Mesendoderm (in vitro differentiated cells): ENCODE data around the gene AFF3.
A peak's percentile ranks its signal among the peaks of the same experiment; 100 is the strongest.

Experiments
- DNase-seq: peaks from one replicate; pipeline ENCODE4 v3.0.0; 2013
- H2AK5ac ChIP-seq: 2 replicates; pipeline ENCODE4 v1.6.1; 2013; ENCODE audit warnings: low read length, inconsistent platforms
- H2BK120ac ChIP-seq: 2 replicates; pipeline ENCODE4 v1.6.1; 2013; ENCODE audit warnings: low read depth, mild to moderate bottlenecking, low read length, moderate library complexity, mixed read lengths
- H2BK15ac ChIP-seq: replicated peaks from 2 replicates; pipeline ENCODE4 v1.6.1; 2013; ENCODE audit warnings: low read depth, mild to moderate bottlenecking, moderate library complexity
- H2BK5ac ChIP-seq: 2 replicates; pipeline ENCODE4 v1.6.1; 2013; ENCODE audit warnings: low read length, inconsistent platforms
- H3K18ac ChIP-seq: 2 replicates; pipeline ENCODE4 v1.6.1; 2013; ENCODE audit warnings: mild to moderate bottlenecking, low read length, mixed read lengths
- H3K23ac ChIP-seq: one replicate; pipeline ENCODE4 v1.6.1; 2013; ENCODE audit warnings: low read length
- H3K27ac ChIP-seq: 2 replicates; pipeline ENCODE4 v1.5.1; 2013; ENCODE audit warnings: low read depth, mild to moderate bottlenecking, inconsistent platforms, low read length, moderate library complexity
- H3K27me3 ChIP-seq: 2 replicates; pipeline ENCODE4 v1.6.1; 2013; ENCODE audit warnings: low read length, control low read depth, mild to moderate bottlenecking, inconsistent platforms; ENCODE audit not compliant: insufficient read depth, poor library complexity
- H3K36me3 ChIP-seq: 2 replicates; pipeline ENCODE4 v1.6.1; 2013; ENCODE audit warnings: low read length, inconsistent platforms; ENCODE audit not compliant: control insufficient read depth, insufficient read depth
- H3K4ac ChIP-seq: one replicate; pipeline ENCODE4 v1.6.1; 2013; ENCODE audit warnings: low read depth, mild to moderate bottlenecking, low read length, moderate library complexity
- H3K4me1 ChIP-seq: 2 replicates; pipeline ENCODE4 v1.6.1; 2013; ENCODE audit warnings: low read depth, low read length, inconsistent platforms; ENCODE audit not compliant: control insufficient read depth
- H3K4me2 ChIP-seq: 2 replicates; pipeline ENCODE4 v1.6.1; 2013; ENCODE audit warnings: low read length
- H3K4me3 ChIP-seq: 2 replicates; pipeline ENCODE4 v1.5.1; 2013; ENCODE audit warnings: mild to moderate bottlenecking, low read length
- H3K56ac ChIP-seq: one replicate; pipeline ENCODE4 v1.6.1; 2013; ENCODE audit warnings: low read length
- H3K79me1 ChIP-seq: 2 replicates; pipeline ENCODE4 v1.6.1; 2013; ENCODE audit warnings: low read length, inconsistent platforms
- H3K79me2 ChIP-seq: 2 replicates; pipeline ENCODE4 v1.6.1; 2013; ENCODE audit warnings: mild to moderate bottlenecking, low read length; ENCODE audit not compliant: control insufficient read depth, insufficient read depth
- H3K9ac ChIP-seq: 2 replicates; pipeline ENCODE4 v1.6.1; 2013; ENCODE audit warnings: low read length, inconsistent platforms
- H4K5ac ChIP-seq: one replicate; pipeline ENCODE4 v1.6.1; 2013; ENCODE audit warnings: low read length
- H4K8ac ChIP-seq: one replicate; pipeline ENCODE4 v1.6.1; 2013; ENCODE audit warnings: low read depth, mild to moderate bottlenecking, control low read depth, low read length, moderate library complexity
- WGBS: extraction: QIAGEN DNeasy Blood & Tissue Kit; methylation state at CpG from one replicate; pipeline ENCODE4 v1.1.7; 2013; ENCODE audit warnings: low lambda C conversion rate, missing lambda C conversion rate; ENCODE audit not compliant: insufficient coverage; ENCODE audit errors: extremely low coverage; 5-methylcytosine and 5-hydroxymethylcytosine counted together

AFF3 gene

GRCh38 chr2:99708231-99708630 lies 434.2 kb downstream of the AFF3 start:
- H3K23ac ChIP-seq: no peak overlapping the region
- no peak overlapping the region for H2BK15ac ChIP-seq
- H3K27ac ChIP-seq: no peak overlapping the region
- no peak overlapping the region for H3K18ac ChIP-seq
- H4K5ac ChIP-seq: no peak overlapping the region
- H3K36me3 ChIP-seq: no peaks in the 10 kb centered on the region
- no peaks in the 10 kb centered on the region for H3K4me1 ChIP-seq
- H3K4me2 ChIP-seq: no peak overlapping the region
- no peaks in the 10 kb centered on the region for H3K27me3 ChIP-seq
- H3K4me3 ChIP-seq: no peak overlapping the region
- no peak overlapping the region for H3K56ac ChIP-seq
- no peak overlapping the region for H3K9ac ChIP-seq
- H3K79me1 ChIP-seq: no peaks in the 10 kb centered on the region
- no CpG with 5 or more reads among the region's 3 CpGs for WGBS
- peak; percentile 49 for DNase-seq
- H3K4ac ChIP-seq: no peak overlapping the region
- no peak overlapping the region for H2BK120ac ChIP-seq
- no peak overlapping the region for H4K8ac ChIP-seq
- no peak overlapping the region for H2BK5ac ChIP-seq
- no peak overlapping the region for H2AK5ac ChIP-seq
- H3K79me2 ChIP-seq: no peaks in the 10 kb centered on the region

GRCh38 chr2:99707592-99707991 lies 434.8 kb downstream of the AFF3 start:
- H3K79me1 ChIP-seq: no peaks in the 10 kb centered on the region
- no CpG with 5 or more reads among the region's 1 CpG for WGBS
- no peak overlapping the region for H2BK15ac ChIP-seq

GRCh38 chr2:99706735-99707134 lies 435.7 kb downstream of the AFF3 start:
- Histone ChIP-seq H3K79me1 (no peaks in the 10 kb centered on the region), H2BK5ac (no peak overlapping the region), H3K36me3 (no peaks in the 10 kb centered on the region), H2BK120ac (no peak overlapping the region), H3K4me1 (no peaks in the 10 kb centered on the region), H3K27me3 (no peaks in the 10 kb centered on the region), H3K4me3 (no peak overlapping the region), H3K9ac (no peak overlapping the region), H3K23ac (no peak overlapping the region), H2AK5ac (no peak overlapping the region), H4K8ac (no peak overlapping the region), H2BK15ac (no peak overlapping the region), H3K4ac (no peak overlapping the region), H3K4me2 (no peak overlapping the region), H3K56ac (no peak overlapping the region), H3K27ac (no peak overlapping the region), H3K18ac (no peak overlapping the region), H4K5ac (no peak overlapping the region), H3K79me2 (no peaks in the 10 kb centered on the region)
- WGBS: no CpG with 5 or more reads among the region's 4 CpGs
- DNase-seq: no peak

More at GRCh38 chr2:99707592-99707991, 434.8 kb downstream of the AFF3 start:
- H3K79me2 ChIP-seq: no peaks in the 10 kb centered on the region
- H2BK5ac ChIP-seq: no peak overlapping the region
- H2AK5ac ChIP-seq: no peak overlapping the region
- no peak overlapping the region for H3K23ac ChIP-seq
- H3K56ac ChIP-seq: no peak overlapping the region
- no peak overlapping the region for H3K9ac ChIP-seq
- H3K4me1 ChIP-seq: no peaks in the 10 kb centered on the region
- H2BK120ac ChIP-seq: no peak overlapping the region
- H3K4ac ChIP-seq: no peak overlapping the region
- H3K27ac ChIP-seq: no peak overlapping the region
- no peak overlapping the region for H3K4me2 ChIP-seq
- H4K5ac ChIP-seq: no peak overlapping the region
- H3K27me3 ChIP-seq: no peaks in the 10 kb centered on the region
- H3K18ac ChIP-seq: no peak overlapping the region
- peak; percentile 29 for DNase-seq
- no peak overlapping the region for H4K8ac ChIP-seq
- H3K36me3 ChIP-seq: no peaks in the 10 kb centered on the region
- no peak overlapping the region for H3K4me3 ChIP-seq

- Histone ChIP-seq H2BK5ac (no peak overlapping the region), H4K5ac (no peak overlapping the region), H3K79me1 (no peaks in the 10 kb centered on the region), H3K9ac (no peak overlapping the region), H3K4ac (no peak overlapping the region), H3K36me3 (no peaks in the 10 kb centered on the region), H3K4me1 (no peaks in the 10 kb centered on the region), H3K4me2 (no peak overlapping the region), H2BK120ac (no peak overlapping the region), H2AK5ac (no peak overlapping the region), H3K56ac (no peak overlapping the region), H3K27ac (no peak overlapping the region), H3K27me3 (no peaks in the 10 kb centered on the region), H3K18ac (no peak overlapping the region), H3K4me3 (no peak overlapping the region), H4K8ac (no peak overlapping the region), H3K79me2 (no peaks in the 10 kb centered on the region), H3K23ac (no peak overlapping the region), H2BK15ac (no peak overlapping the region)
- DNase-seq: no peak
- no CpG with 5 or more reads among the region's 7 CpGs for WGBS
Observed at GRCh38 chr2:99701503-99701902, 440.9 kb downstream of the AFF3 start.

- no peak overlapping the region for H3K4me2 ChIP-seq
- no peak overlapping the region for H2BK15ac ChIP-seq
- H4K8ac ChIP-seq: no peak overlapping the region
- H3K27me3 ChIP-seq: no peaks in the 10 kb centered on the region
- H2BK5ac ChIP-seq: no peak overlapping the region
- H3K56ac ChIP-seq: no peak overlapping the region
- H3K23ac ChIP-seq: no peak overlapping the region
- no peak overlapping the region for H3K4ac ChIP-seq
- H2BK120ac ChIP-seq: no peak overlapping the region
- no peak overlapping the region for H3K27ac ChIP-seq
- no peak overlapping the region for H3K4me3 ChIP-seq
- no peak overlapping the region for H2AK5ac ChIP-seq
- no peaks in the 10 kb centered on the region for H3K79me2 ChIP-seq
- H3K9ac ChIP-seq: no peak overlapping the region
- DNase-seq: no peak
- no CpG with 5 or more reads among the region's 14 CpGs for WGBS
- no peaks in the 10 kb centered on the region for H3K4me1 ChIP-seq
- no peaks in the 10 kb centered on the region for H3K36me3 ChIP-seq
- H3K18ac ChIP-seq: no peak overlapping the region
- no peaks in the 10 kb centered on the region for H3K79me1 ChIP-seq
- H4K5ac ChIP-seq: no peak overlapping the region
Observed at GRCh38 chr2:99700482-99701398, 441.6 kb downstream of the AFF3 start.
